Measurements from ENCODE around the gene NR5A2. TPM values are rescaled to one million over a fixed set of nuclear protein-coding genes. Genes with fewer than 3 reads are reported as not detected.

The NR5A2 gene
- total RNA-seq, 1 experiment from 2014 or later: 22.3 TPM

GRCh38 chr1:200108659-200109058 lies 81.1 kb downstream of the NR5A2 start:
- 0 out of 2 replicates have a peak overlapping the region, but pooled peaks have one; percentile 34 for H3K27ac Mint-ChIP-seq
- TF ChIP-seq TEAD1 (CRISPR knock-in tag; IDR thresholded peaks at IDR 0.05) (no peak), ZNF532 (CRISPR knock-in tag; IDR thresholded peaks at IDR 0.05; ENCODE audit: borderline replicate concordance) (no peak), ZMAT4 (CRISPR knock-in tag; IDR thresholded peaks at IDR 0.05) (no peak), ZNF281 (CRISPR knock-in tag; IDR thresholded peaks at IDR 0.05) (no peak), TCF7 (CRISPR knock-in tag; IDR thresholded peaks at IDR 0.05; ENCODE audit: low read depth) (no peak), KAT7 (CRISPR knock-in tag; IDR thresholded peaks at IDR 0.05; ENCODE audit: borderline replicate concordance) (no peak), SOX15 (CRISPR knock-in tag; IDR thresholded peaks at IDR 0.05) (no peak), ELF4 (CRISPR knock-in tag; IDR thresholded peaks at IDR 0.05; ENCODE audit: low read depth) (no peak), ZNF138 (CRISPR knock-in tag; conservative IDR thresholded peaks at IDR 0.05) (no peak), NR1H2 (CRISPR knock-in tag; IDR thresholded peaks at IDR 0.05) (no peak), NFYB (CRISPR knock-in tag; conservative IDR thresholded peaks at IDR 0.05; ENCODE audit: low read depth) (no peak)
- H3K4me1 Mint-ChIP-seq: peaks cover 13% of the 10 kb centered on the region
- POLR2A ChIA-PET: no interaction called here
- H3K27me3 Mint-ChIP-seq (ENCODE audit: low read depth): no peaks in the 10 kb centered on the region
- CTCF ChIA-PET: no interaction called here
- ATAC-seq (no peak), DNase-seq (ENCODE audit: low spot score) (no peak)
- peaks cover 18% of the 10 kb centered on the region for H3K36me3 Mint-ChIP-seq
- no peak overlapping the region for H3K4me3 Mint-ChIP-seq
- no peaks in the 10 kb centered on the region for H3K9me3 Mint-ChIP-seq

- ATAC-seq (no peak), DNase-seq (ENCODE audit: low spot score) (no peak)
- Mint-ChIP-seq H3K27me3 (ENCODE audit: low read depth) (no peaks in the 10 kb centered on the region), H3K27ac (no peak overlapping the region), H3K4me1 (peaks cover 8% of the 10 kb centered on the region), H3K36me3 (peaks cover 16% of the 10 kb centered on the region), H3K9me3 (no peaks in the 10 kb centered on the region), H3K4me3 (no peak overlapping the region)
- CTCF ChIA-PET: no interaction called here
- no peak for TF ChIP-seq JUN (CRISPR knock-in tag; IDR thresholded peaks at IDR 0.05)
- TF ChIP-seq E2F5 (CRISPR knock-in tag; IDR thresholded peaks at IDR 0.05): no peak
- no peak for TF ChIP-seq PRDM15 (CRISPR knock-in tag; IDR thresholded peaks at IDR 0.05)
- TF ChIP-seq FOXP4 (CRISPR knock-in tag; IDR thresholded peaks at IDR 0.05): no peak
- TF ChIP-seq CREB1 (CRISPR knock-in tag; IDR thresholded peaks at IDR 0.05): no peak
- TF ChIP-seq SP1 (CRISPR knock-in tag; conservative IDR thresholded peaks at IDR 0.05): no peak
- no peak for TF ChIP-seq ZNF396 (CRISPR knock-in tag; IDR thresholded peaks at IDR 0.05; ENCODE audit: borderline replicate concordance)
- TF ChIP-seq MXD4 (CRISPR knock-in tag; IDR thresholded peaks at IDR 0.05; ENCODE audit: borderline replicate concordance): no peak
- POLR2A ChIA-PET: no interaction called here
Measured at GRCh38 chr1:200112290-200112689, 84.8 kb downstream of the NR5A2 start.
